NCI-H82 treated with DMSO at 0.1 percent for 48 hours (cell line): Measurements from ENCODE around the gene RCE1.

Experiments
- DNase-seq: peaks from one replicate; lab custom pipeline; 2025; ENCODE audit not compliant: unreplicated experiment; lab: John Stamatoyannopoulos, UW

Gene RCE1

GRCh38 chr11:66844496-66845142 lies 1.4 kb downstream of the RCE1 start:
- DNase-seq: no peak

- DNase-seq: no peak
These were observed 2.1 kb downstream of the RCE1 start for GRCh38 chr11:66845143-66845875.

GRCh38 chr11:66845876-66846212 lies 2.6 kb downstream of the RCE1 start:
- DNase-seq: no peak

GRCh38 chr11:66846671-66847091 lies 3.4 kb downstream of the RCE1 start:
- no peak for DNase-seq

- DNase-seq: no peak
These were observed 4.4 kb downstream of the RCE1 start for GRCh38 chr11:66847461-66848232.

- DNase-seq: no peak
These were observed 5.6 kb downstream of the RCE1 start for GRCh38 chr11:66848671-66849500.

- DNase-seq: no peak
These were observed 6.4 kb downstream of the RCE1 start for GRCh38 chr11:66849501-66850234.

- no peak for DNase-seq
These were observed 7.0 kb downstream of the RCE1 start for GRCh38 chr11:66850235-66850587.

GRCh38 chr11:66850588-66851238 lies 7.5 kb downstream of the RCE1 start:
- DNase-seq: no peak

GRCh38 chr11:66851239-66851596 lies 8.0 kb downstream of the RCE1 start:
- no peak for DNase-seq

GRCh38 chr11:66851698-66852465 lies 8.6 kb downstream of the RCE1 start:
- no peak for DNase-seq

GRCh38 chr11:66852466-66853241 lies 9.4 kb downstream of the RCE1 start:
- DNase-seq: no peak

- no peak for DNase-seq
These were observed 10.3 kb downstream of the RCE1 start for GRCh38 chr11:66853242-66854229.

- DNase-seq: no peak
These were observed 11.0 kb downstream of the RCE1 start for GRCh38 chr11:66854231-66854661.

- no peak for DNase-seq
These were observed 11.5 kb downstream of the RCE1 start for GRCh38 chr11:66854729-66855211.

- peak; percentile 42 for DNase-seq
These were observed 12.6 kb downstream of the RCE1 start for GRCh38 chr11:66855574-66856495.
